ENCODE measurements around the gene UBE2G2. TPM values are rescaled to one million over a fixed set of nuclear protein-coding genes. Genes with fewer than 3 reads are reported as not detected.

Gene UBE2G2
- total and polyA plus RNA-seq, 2 of the 4 experiments (the other 2 are of a cell fraction), result 65.4 to 91.7 TPM

- no peaks in the 10 kb centered on the region; the same call in none of the 2 replicates for H4K20me1 ChIP-seq (ENCODE audit: insufficient read depth, low read length)
- no peak overlapping the region for H3K56ac ChIP-seq (ENCODE audit: extremely low read depth, insufficient read depth, low read length)
- H2BK5ac ChIP-seq (ENCODE audit: low read depth, low read length, poor library complexity, severe bottlenecking), result no peak overlapping the region
- H3K27me3 ChIP-seq (ENCODE audit: control insufficient read depth, insufficient read depth, low read length), result peaks cover 3% of the 10 kb centered on the region; the same call in 1 of the 2 replicates
- no peaks in the 10 kb centered on the region for H3K36me3 ChIP-seq (ENCODE audit: control insufficient read depth, insufficient read depth, low read length)
- 84% methylated on average over 7 of the region's 24 CpGs; no CpG with 5 or more reads in 1 of the 2 experiments for WGBS, 2 experiments (ENCODE audit: extremely low coverage in 2 of 2, insufficient read length in 1 of 2)
- H4K8ac ChIP-seq (ENCODE audit: low read depth in 2 of 2, low read length in 2 of 2), result no peak overlapping the region
- DNase-seq, result no peak
- H3K9me1 ChIP-seq (ENCODE audit: insufficient read depth, low read length), result no peaks in the 10 kb centered on the region
- no peak overlapping the region for H4K91ac ChIP-seq (ENCODE audit: insufficient read depth, low read depth, low read length)
- ChIA-PET CTCF (no interaction called here), POLR2A (ENCODE audit: unreplicated experiment) (no interaction called here)
- H3K79me1 ChIP-seq (ENCODE audit: low read depth in 1 of 2, low read length in 2 of 2), result no peaks in the 10 kb centered on the region
- intact Hi-C loops (cut with micrococcal nuclease) (no loop called here), in situ Hi-C loops (cut with MboI; ENCODE audit: low sequenced_read_pairs) (no loop called here), dilution Hi-C loops (cut with HindIII; ENCODE audit: low sequenced_read_pairs, unreplicated experiment) (no loop called here)
- no peak overlapping the region for H3K14ac ChIP-seq (replicated peaks; ENCODE audit: low read depth, low read length)
- H3K9me3 ChIP-seq (ENCODE audit: control insufficient read depth, insufficient read depth, low read length), result no peaks in the 10 kb centered on the region
- H2BK20ac ChIP-seq (ENCODE audit: low read depth, low read length), result no peak overlapping the region
- no peak overlapping the region for H2BK120ac ChIP-seq (ENCODE audit: low read depth, low read length)
- H3K4me3 ChIP-seq (ENCODE audit: insufficient read depth, low read depth, low read length), result no peak overlapping the region
- H3K4me1 ChIP-seq (ENCODE audit: control insufficient read depth, insufficient read depth, low read length), result no peaks in the 10 kb centered on the region
- no peak overlapping the region for H3K18ac ChIP-seq (ENCODE audit: low read depth, low read length)
- no peak overlapping the region for H2AK9ac ChIP-seq (replicated peaks; ENCODE audit: low read depth, low read length, poor library complexity)
- no peak overlapping the region for H3K27ac ChIP-seq (ENCODE audit: insufficient read depth, low read length)
- ATAC-seq (ENCODE audit: low read depth), result no peak
- no peak overlapping the region for H3K23ac ChIP-seq (ENCODE audit: low read depth, low read length)
- no peak overlapping the region for H4K5ac ChIP-seq (ENCODE audit: low read depth, low read length)
- H3K4me2 ChIP-seq (ENCODE audit: low read depth, low read length), result no peak overlapping the region
- no peak overlapping the region for H2BK15ac ChIP-seq (ENCODE audit: low read depth, low read length)
- no peak overlapping the region for H2AK5ac ChIP-seq (ENCODE audit: low read depth, low read length)
- no peak overlapping the region for H3K4ac ChIP-seq (ENCODE audit: low read depth, low read length)
- H2AFZ ChIP-seq (replicated peaks; ENCODE audit: low read length, poor library complexity), result no peak overlapping the region
- BruUV-seq (replicated peaks), result no TSS peak
- no peak overlapping the region for H3K9ac ChIP-seq (ENCODE audit: low read depth, low read length)
- no peak for TF ChIP-seq CEBPB (IDR thresholded peaks at IDR 0.05; ENCODE audit: low read depth, low read length)
- no peak for TF ChIP-seq BHLHE40 (IDR thresholded peaks at IDR 0.05; ENCODE audit: low read depth, low read length)
- no peak for TF ChIP-seq RAD21 (IDR thresholded peaks at IDR 0.05; ENCODE audit: low read length)
- no peak for TF ChIP-seq USF2 (IDR thresholded peaks at IDR 0.05; ENCODE audit: low read depth, low read length)
- no peak for TF ChIP-seq POLR2A (IDR thresholded peaks at IDR 0.05; ENCODE audit: low read depth, low read length)
- no peak for TF ChIP-seq NFE2L2 (IDR thresholded peaks at IDR 0.05; ENCODE audit: low read depth, low read length)
- no peak for TF ChIP-seq CTCF (conservative IDR thresholded peaks at IDR 0.05; ENCODE audit: low read depth, low read length)
- TF ChIP-seq MAFK (IDR thresholded peaks at IDR 0.05; ENCODE audit: low read depth, low read length), result no peak
- no peak for TF ChIP-seq MXI1 (IDR thresholded peaks at IDR 0.05; ENCODE audit: borderline replicate concordance, low read depth, low read length)
- TF ChIP-seq RCOR1 (IDR thresholded peaks at IDR 0.05; ENCODE audit: insufficient replicate concordance, low read length), result no peak
- no peak for TF ChIP-seq MAZ (IDR thresholded peaks at IDR 0.05; ENCODE audit: borderline replicate concordance, low read depth, low read length)
- TF ChIP-seq FOS (IDR thresholded peaks at IDR 0.05; ENCODE audit: low read depth, low read length), result no peak
- TF ChIP-seq, protein P1, sequence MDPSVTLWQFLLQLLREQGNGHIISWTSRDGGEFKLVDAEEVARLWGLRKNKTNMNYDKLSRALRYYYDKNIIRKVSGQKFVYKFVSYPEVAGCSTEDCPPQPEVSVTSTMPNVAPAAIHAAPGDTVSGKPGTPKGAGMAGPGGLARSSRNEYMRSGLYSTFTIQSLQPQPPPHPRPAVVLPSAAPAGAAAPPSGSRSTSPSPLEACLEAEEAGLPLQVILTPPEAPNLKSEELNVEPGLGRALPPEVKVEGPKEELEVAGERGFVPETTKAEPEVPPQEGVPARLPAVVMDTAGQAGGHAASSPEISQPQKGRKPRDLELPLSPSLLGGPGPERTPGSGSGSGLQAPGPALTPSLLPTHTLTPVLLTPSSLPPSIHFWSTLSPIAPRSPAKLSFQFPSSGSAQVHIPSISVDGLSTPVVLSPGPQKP (IDR thresholded peaks at IDR 0.05; ENCODE audit: borderline replicate concordance, low read depth, low read length), result no peak
- no peak for TF ChIP-seq RFX5 (IDR thresholded peaks at IDR 0.05; ENCODE audit: low read depth, low read length)
- no peak for TF ChIP-seq SMC3 (IDR thresholded peaks at IDR 0.05; ENCODE audit: low read depth, low read length)
Measured at GRCh38 chr21:44762221-44763049, 39.2 kb downstream of the UBE2G2 start.
